ENCODE results near the gene SLC35E2B.

Gene SLC35E2B

GRCh38 chr1:1623631-1624442, 68.8 kb downstream of the SLC35E2B start:
- DNase-seq (ENCODE audit: low read depth) = no peak

GRCh38 chr1:1623181-1623630, 69.4 kb downstream of the SLC35E2B start:
- DNase-seq (ENCODE audit: low read depth) = no peak

DNA sequence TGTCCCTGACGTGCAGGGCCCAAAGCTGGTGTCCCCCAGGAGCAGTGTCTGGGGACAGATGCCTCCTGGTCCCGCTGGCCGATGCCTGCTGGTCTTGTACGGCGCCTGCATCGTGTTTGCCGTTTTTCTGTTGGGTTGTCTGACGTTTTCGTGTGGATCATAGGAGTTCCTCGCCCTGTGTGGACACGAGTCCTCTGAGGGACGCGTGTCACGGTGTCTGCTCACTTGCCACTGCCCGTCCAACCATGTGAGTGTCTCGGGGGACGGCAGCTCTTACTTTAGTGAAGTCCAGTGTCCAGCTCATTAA, 69.9 kb downstream of the SLC35E2B start:
- no peak for DNase-seq (ENCODE audit: low read depth)

DNA sequence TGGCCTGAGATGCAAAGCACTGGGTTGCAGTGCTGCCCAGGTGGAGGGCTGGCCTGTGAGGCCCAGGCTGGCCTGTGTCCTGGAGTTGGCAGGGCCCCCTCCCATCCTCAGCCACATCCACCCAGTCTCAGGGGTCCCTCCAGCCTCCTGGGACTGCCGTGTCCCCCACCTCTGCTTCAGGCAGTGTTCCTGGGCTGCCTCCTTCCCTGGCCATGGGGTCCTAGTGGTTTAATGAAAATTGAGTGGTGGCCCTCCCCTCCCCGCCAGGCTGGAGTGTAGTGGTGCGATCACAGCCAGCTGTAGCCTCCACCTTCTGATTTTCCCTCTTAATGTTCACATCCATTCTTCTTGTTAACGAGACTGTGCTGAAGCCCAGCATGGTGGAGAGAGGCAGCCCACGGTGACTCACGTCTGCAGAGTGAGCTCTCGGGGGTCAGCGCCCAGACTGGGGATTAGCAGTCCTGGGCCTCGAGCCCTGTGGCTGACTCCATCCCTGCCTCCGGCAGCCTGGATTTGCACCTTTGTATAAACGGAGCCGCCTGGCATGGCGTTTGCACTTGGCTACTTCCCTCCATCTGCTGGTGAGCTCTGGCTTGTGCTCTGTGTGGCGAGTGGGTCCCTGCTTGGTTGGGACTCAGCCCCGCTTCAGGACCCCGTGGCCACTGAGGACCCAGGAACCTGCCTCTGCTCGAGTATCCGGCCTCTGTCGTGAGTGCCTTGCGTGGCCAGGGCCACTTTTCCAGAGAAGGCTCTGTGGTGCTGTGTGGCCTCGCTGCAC, 70.4 kb downstream of the SLC35E2B start:
- no peak for DNase-seq (ENCODE audit: low read depth)

- no peak for DNase-seq (ENCODE audit: low read depth)
Observed at GRCh38 chr1:1621173-1622009, 71.2 kb downstream of the SLC35E2B start.

DNA sequence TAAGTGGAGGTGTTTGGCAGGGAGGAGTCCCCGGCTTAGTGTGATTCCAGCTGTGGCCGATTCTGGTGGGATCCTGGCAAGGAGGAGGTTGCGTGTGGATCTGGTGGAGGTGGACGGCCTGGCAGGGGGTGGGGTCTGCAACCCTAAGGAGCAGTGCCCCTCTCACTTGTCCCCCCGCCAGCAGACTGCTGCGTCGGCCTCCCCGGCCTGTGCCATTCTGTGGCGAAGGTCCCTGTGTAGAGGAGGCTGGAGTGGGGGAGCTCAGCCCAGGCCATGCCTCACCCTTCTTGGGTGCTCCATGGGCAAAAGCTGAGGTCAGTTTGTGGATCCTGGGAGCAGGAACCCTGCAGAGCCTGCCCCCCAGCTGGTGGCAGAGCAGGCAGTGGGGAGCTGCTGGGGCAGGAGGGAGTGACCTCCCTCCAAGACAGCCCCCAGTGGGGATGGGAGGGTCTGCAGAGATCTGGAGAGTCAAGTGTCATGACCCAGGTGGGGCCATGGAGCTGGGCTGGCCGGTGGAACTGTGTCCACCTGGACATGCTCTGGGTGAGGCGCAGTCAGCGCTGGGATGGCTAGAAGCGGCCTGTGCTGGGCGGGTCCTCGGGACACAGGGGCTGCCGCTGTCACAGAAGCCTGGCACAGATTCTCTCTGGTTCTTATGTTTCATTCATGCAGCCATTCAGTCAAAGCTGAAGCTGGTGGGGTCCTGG, 72.0 kb downstream of the SLC35E2B start:
- no peak for DNase-seq (ENCODE audit: low read depth)

DNA sequence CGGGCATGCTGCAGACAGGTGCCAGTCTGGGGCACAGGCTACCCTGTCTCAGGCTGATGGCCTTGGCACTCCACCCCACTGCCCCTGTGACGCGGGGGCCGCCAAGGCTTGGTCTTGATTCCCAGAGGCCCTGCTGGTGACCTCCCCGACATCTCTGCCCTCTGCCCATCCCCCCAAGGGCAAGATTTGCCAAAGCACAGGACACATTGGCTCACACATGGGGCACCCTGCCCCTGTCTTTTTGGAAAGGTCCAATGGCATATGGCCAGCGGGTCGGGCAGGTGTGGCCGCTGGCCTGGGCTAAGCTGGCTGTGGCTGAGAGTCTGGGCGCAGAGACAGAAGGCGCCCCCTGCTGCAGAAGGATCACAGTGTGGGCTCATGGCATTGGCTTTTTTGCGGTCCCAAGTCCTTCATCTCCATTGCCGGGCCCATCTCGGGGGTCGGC, 72.7 kb downstream of the SLC35E2B start:
- no peak for DNase-seq (ENCODE audit: low read depth)

GRCh38 chr1:1618396-1619068, 74.1 kb downstream of the SLC35E2B start:
- DNase-seq (ENCODE audit: low read depth) = no peak

DNA sequence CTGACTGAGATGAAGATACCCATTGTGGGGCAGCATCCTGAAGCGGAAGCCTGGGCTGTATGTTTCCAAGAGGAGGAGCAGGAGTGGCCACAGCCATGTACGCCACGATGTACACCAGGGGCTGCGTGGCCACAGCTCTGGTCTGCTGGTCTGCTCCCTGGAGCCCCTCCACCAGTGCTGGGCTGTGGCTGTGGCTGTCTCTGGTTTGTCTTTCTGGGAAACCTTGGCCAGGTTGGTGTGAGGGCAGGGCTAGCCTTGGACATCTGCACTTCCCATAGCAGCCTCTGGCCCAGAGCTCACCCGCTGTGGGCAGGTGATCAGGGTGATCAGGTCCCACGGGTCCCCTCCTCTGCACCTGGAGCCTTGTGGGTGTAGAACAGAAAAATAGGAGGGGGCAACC, 74.7 kb downstream of the SLC35E2B start:
- no peak for DNase-seq (ENCODE audit: low read depth)

- no peak for DNase-seq (ENCODE audit: low read depth)
Observed at GRCh38 chr1:1617516-1617915, 75.1 kb downstream of the SLC35E2B start.

DNA sequence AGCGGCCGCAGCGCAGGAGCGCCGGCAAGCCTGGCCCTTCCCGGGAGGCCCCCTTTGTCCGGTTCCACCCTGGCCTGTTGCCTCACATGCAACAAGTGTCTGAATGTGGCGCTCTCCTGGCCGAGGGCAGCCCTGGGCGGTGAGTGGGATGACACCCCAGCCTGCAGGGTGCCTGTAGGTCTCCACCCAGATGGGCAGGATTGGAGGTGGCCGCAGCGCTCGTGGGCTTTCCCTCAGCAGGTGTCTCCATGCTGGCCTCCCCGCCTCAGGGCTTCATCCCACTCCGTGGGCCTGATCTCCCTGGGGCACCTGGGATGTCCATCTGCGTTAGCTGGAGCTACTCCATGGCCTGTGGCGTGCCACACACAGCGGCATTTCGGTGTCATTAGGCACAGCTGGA, 75.8 kb downstream of the SLC35E2B start:
- no peak for DNase-seq (ENCODE audit: low read depth)

- no peak for DNase-seq (ENCODE audit: low read depth)
Observed at GRCh38 chr1:1616045-1616790, 76.4 kb downstream of the SLC35E2B start.

DNA sequence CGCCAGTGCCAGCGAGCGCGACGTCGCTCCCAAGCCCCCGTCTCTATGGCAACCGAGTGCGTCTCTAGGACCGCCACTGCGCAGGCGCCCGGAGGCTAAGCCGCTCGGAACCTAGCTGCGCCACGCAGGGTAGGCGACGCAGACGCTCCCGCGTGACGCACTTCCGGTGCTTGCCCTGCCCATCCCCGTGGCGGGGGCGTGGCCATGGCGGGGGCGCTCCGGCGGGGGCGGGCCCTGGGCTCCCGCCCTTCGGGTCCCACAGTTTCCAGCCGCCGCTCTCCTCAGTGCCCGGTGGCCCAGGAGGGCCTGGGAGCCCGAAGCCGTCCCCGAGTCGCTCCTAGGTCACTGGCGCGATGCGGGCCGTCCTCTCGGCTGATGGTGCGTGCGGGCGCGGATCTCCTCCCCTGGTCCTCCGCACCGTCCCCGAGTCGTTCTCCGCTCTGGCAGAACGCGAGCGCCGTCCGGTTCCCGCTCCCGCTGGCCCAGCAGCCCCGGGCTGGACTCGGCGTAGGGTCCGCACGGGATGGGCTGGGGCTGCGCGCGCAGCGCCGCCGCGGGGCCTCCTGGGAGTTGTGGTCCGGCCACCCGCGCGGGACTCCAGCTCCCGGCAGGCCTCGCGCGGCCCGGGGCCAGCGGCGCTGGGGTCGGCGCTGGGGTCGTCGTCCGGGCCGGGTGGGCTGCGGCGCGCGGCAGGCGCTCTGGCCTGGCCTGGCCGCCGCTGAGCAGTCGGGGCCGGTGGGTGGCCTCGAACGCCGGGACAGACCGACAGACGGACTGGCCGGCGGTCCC, 77.1 kb downstream of the SLC35E2B start, which contains the start of gene MIB2:
Gene MIB2 (plus strand): TSS at position 245 of the 789 bp plus-strand sequence. CDS start 7,953 bp downstream, outside the sequence.
- DNase-seq (ENCODE audit: low read depth) = peak; percentile 98

- no peak for DNase-seq (ENCODE audit: low read depth)
Observed at GRCh38 chr1:1614954-1615255, 77.7 kb downstream of the SLC35E2B start.

DNA sequence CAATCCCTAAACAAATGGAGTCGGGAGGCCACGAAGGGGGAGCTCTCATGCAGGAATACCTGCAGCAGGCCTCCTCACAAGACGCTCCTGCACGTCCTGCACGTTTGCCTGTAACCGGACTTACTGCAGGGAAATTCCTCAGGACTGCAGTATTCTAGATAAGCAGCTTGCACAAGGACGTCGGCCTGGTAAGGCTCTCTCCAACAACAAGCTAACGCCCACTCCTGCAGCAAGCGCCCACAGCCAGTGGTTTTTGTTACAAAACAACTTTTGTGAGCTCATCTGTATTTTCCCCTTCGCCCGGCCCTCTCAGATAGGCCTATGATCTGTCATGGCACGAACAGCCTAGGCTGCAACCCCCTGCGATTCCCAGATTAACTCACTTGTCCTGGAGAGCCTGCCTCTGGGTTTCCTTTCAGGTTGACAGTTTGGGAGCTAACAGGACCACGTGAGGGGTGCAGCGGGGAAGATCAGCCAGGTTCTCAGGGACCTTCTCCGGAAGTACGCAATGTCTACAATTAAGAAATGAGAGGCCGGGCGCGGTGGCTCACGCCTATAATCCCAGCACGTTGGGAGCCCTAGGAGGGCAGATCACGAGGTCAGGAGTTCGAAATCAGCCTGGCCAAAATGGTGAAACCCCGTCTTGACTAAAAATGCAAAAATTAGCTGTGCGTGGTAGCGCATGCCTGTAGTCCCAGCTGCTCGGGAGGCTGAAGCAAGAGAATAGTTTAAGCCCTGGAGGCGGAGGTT, 78.2 kb downstream of the SLC35E2B start:
- DNase-seq (ENCODE audit: low read depth) = no peak

DNA sequence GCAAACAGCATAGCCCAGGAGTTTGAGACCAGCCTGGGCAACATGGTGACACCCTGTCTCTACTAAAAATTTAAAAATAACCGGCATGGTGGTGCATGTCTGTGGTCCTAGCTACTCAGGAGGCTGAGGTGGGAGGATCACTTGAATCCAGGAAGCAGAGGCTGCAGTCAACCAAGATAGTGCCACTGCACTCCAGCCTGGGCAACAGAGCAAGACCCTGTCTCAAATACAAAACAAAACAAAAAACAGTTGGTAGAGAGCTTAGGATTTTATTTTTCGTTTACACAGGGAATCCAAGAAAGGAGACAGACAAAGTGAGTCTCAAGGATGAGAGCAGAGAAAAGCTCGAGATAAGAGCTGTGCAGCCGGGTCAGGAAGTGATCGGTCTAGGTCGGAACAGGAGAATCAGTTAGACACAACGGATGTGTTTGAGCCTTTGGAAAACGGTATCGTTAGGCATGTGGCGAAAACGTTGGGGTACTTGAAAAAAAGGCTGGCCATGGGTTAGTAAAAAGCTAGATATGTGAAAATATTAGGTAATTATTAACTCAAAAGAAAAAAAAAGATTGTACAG, 79.0 kb downstream of the SLC35E2B start:
- no peak for DNase-seq (ENCODE audit: low read depth)

DNA sequence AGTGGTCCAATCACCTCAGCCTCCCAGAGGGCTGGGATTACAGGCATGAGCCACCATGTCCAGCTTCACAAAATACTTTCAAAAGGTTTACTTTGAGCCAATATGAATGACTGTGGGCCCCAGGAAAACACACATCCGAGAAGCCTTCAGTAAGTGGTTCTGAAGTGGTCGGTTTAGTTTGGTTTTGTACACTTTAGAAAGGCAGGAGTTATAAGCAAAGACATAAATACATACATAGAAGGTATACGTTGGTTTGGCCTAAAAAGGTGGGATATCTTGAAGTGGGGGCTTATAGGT, 80.5 kb downstream of the SLC35E2B start:
- DNase-seq (ENCODE audit: low read depth) = no peak

DNA sequence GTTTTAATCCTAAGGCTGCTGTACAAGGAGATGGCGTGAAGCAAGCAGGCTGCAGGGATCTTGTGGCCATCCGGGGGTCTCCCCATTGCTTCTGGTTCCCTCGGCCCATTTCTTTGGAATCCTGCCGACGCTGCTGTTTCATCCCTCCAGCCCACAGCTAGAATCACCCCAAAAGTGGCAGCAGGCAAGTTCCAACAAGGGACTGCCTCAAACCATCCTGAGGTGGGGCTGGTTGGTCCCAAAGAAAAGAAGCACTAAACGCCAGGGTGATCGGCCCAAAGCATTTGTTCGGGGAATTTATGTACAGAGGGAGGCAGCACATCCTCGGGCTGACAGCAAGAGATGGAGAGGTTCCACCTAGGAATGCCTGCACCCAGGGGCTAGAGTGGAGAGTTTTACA, 81.8 kb downstream of the SLC35E2B start:
- DNase-seq (ENCODE audit: low read depth) = no peak
